Activated naive CD4-positive, alpha-beta T cell (primary cell): ENCODE results near the gene SPINK13.
"Not testable (repeated sequence)": the region's sequence is repeated elsewhere in the genome, so short reads cannot be mapped to it uniquely, and the experiment has no call there.

Experiments used
- DNase-seq, 4 experiments: peaks; one replicate each; lab custom pipeline; 2025; lab: John Stamatoyannopoulos, UW

The SPINK13 gene, protein sequence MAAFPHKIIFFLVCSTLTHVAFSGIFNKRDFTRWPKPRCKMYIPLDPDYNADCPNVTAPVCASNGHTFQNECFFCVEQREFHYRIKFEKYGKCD

GRCh38 chr5:148268566-148268965, at the start of gene SPINK13:
TSS of gene SPINK13 (plus strand) at chr5:148268794. CDS start at chr5:148270073, 1,279 bp downstream.
- DNase-seq, result no peak

DNA sequence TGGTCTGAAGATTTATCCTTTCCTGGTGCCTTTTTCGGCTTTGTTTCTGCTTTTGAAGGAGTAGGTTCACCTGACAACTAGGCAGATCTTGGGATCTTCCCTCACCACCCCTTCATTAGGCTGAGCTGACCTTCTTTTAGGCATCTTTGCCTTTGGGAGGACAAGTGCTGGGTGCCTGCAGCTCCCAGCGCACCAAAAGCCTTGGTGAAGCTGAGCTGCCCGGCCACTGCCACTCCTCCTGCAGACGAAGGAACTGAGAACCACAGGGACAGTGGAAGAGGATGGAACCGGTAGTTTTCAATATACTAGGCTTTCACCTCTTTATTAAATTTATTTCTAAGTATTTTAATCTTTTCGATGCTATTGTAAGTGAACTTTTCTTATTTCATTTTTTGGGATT, 47.1 kb upstream of the SPINK13 start:
- no peak for DNase-seq

- no peak for DNase-seq
These were observed 44.4 kb upstream of the SPINK13 start for GRCh38 chr5:148224117-148224742.

- DNase-seq, result no peak
These were observed 40.1 kb upstream of the SPINK13 start for GRCh38 chr5:148228392-148228984.

- DNase-seq, result no peak
These were observed 38.8 kb upstream of the SPINK13 start for GRCh38 chr5:148229840-148230239.

DNA sequence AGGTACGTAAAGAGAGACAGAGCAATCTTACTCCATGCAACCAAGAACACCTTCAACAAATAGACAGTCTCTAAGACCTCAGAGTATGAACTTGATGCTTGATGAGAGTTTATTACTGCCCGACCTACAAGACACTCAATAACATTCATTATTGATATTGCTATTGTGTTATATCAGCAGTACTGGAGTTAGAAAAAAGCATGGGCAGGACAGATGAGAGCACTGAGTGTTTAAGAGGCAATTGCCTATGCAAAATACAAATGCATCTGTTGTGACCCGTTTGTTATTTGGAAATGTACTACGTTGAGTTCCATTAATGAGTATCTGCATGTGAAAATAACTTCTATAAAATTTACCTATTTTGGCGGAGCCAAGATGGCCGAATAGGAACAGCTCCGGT, 38.4 kb upstream of the SPINK13 start:
- DNase-seq, result no peak

- DNase-seq, result no peak
These were observed 30.7 kb upstream of the SPINK13 start for GRCh38 chr5:148237785-148238417.

- DNase-seq, result no peak
These were observed 30.2 kb upstream of the SPINK13 start, which contains the start of gene MARCOL for GRCh38 chr5:148238418-148238794. TSS of gene MARCOL (plus strand) at chr5:148238525. CDS start at chr5:148238598, 73 bp downstream.

GRCh38 chr5:148248894-148249293, 19.7 kb upstream of the SPINK13 start:
- no peak for DNase-seq

DNA sequence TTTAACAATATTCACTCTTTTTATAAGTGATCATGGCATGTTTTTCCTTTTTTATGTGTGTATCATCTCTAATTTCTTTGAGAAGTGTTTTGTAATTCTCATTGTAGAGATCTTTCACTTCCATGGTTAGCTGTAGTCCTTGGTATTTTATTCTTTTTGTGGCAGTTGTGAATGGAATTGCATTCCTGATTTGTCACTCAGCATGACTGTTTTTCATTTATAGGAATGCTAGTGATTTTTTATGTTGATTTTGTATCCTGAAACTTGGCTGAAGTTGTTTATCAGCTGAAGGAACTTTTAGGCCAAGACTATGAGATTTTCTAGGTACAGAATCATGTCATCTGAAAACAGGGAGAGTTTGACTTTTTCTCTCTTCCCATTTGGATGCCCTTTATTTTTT, 13.1 kb upstream of the SPINK13 start:
- no peak for DNase-seq

GRCh38 chr5:148259288-148259687, 9.3 kb upstream of the SPINK13 start:
- no peak for DNase-seq

DNA sequence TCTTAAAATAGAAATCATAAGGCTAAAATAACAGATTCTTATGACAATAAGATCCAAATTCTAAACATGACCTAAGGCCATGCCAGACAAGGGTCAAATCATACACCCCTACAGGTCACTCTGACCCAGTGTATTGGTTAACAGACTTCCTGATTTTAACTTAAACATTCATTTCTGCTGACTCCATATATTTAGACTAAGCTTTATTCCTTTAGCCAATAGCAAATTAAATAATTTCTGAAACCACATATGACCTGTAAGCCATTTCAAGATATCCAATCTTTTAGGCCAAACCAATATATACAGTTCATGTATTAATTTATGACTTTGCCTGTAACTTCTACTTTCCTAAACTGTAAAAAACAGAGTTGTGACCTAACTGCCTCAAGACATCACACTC, 7.4 kb upstream of the SPINK13 start:
- DNase-seq, result no peak

- no peak for DNase-seq
These were observed 632 bp upstream of the SPINK13 start for GRCh38 chr5:148267962-148268361.

DNA sequence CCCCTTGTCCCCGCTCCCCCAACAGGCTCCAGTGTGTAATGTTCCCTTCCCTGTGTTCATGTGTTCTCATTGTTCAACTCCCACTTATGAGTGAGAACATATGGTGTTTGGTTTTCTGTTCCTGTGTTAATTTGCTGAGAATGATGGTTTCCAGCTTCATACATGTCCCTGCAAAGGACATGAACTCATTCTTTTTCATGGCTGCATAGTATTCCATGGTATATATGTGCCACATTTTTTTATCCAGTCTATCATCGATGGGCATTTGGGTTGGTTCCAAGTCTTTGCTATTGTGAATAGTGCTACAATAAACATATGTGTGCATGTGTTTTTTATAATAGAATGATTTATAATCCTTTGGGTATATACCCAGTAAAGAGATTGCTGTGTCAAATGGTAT, 6.5 kb downstream of the SPINK13 start:
- not testable (repeated sequence) for DNase-seq

DNA sequence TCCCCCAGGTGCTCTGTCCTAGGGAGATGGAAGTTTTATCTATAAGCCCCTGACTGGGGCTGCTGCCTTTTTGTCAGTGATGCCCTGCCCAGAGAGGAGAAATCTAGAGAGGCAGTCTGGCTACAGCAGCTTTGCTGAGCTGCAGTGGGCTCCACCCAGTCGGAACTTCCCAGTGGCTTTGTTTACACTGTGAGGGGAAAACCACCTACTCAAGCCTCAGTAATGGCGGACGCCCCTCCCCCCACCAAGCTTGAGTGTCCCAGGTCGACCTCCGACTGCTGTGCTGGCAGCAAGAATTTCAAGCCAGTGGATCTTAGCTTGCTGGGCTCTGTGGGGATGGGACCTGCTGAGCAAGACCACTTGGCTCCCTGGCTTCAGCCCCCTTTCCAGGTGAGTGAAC, 12.3 kb downstream of the SPINK13 start:
- DNase-seq, result not testable (repeated sequence)

DNA sequence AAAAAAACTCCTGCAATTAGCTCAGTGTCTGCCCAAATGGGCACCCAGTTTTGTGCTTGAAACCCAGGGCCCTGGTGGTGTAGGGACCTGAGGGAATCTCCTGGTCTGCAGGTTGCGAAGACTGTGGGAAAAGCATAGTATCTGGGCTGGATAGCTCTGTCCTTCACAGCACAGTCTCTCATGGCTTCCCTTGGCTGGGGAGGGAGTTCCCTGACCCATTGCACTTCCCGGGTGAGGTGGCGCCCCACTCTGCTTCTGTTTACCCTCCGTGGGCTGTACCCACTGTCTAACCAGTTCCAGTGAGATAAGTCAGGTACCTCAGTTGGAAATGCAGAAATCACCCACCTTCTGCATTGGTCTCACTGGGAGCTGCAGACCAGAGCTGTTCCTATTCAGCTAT, 12.7 kb downstream of the SPINK13 start:
- not testable (repeated sequence) for DNase-seq

GRCh38 chr5:148290271-148291195, 21.9 kb downstream of the SPINK13 start:
- no peak for DNase-seq

- no peak for DNase-seq
These were observed 29.1 kb downstream of the SPINK13 start for GRCh38 chr5:148297731-148298130.

DNA sequence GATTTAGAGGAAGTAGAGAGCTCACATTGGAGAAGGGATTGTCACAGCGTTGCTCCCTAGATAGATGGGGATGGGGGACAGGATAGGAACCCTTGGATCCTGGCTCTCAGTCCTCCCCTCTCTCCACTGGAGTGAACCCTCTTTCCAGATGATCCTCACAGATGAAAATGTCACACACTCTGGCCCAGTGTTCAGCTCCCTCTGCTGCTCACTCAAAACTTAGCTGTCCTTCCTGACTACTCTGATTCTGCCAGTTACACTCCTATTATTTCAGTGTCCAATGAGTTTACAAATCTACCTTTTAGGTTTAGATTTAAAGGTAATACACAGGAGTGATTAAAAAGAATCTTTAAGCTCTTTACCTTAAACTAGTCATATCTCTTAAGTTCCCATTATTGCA, 37.9 kb downstream of the SPINK13 start:
- no peak for DNase-seq

DNA sequence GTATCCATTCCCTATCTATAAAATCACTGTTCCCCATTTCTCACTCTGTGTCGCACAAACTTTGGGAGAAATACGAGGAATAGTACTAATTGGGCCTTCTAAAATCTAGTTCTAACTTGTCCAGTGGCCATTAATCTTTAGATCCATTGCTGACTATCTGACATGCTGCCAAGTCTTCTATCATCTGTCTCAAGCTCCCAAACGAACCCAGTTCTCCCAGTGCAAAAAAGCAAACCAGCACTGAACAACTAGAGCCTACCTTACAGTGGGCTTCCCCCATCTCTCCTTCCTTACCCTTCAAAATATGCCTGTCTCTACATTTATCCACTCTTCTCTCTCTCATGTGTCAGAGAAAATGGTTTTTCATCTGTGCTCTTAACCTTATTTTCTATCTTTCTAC, 40.4 kb downstream of the SPINK13 start:
- no peak for DNase-seq

GRCh38 chr5:148309746-148310145, 41.2 kb downstream of the SPINK13 start:
- DNase-seq, result no peak

GRCh38 chr5:148311484-148311883, 42.9 kb downstream of the SPINK13 start:
- no peak for DNase-seq
